T-helper 2 cell treated with Interferon-gamma antibody and Interleukin-4, amounts not matched to agents 5 μg/mL and 100 μg/mL, for 36 hours (primary cell): ENCODE data around the gene TTC27.
"Not testable (repeated sequence)": the region's sequence is repeated elsewhere in the genome, so short reads cannot be mapped to it uniquely, and the experiment has no call there.

Experiments
- DNase-seq: peaks from one replicate; pipeline ENCODE4 v3.0.0; 2021; ENCODE audit warnings: low spot score
- H3K27ac Mint-ChIP-seq: one replicate; pipeline ENCODE4 v1.8.0; 2021; ENCODE audit warnings: mild to moderate bottlenecking, mixed read lengths
- H3K27me3 Mint-ChIP-seq: one replicate; pipeline ENCODE4 v1.8.0; 2021; ENCODE audit warnings: low read depth, mixed read lengths
- H3K36me3 Mint-ChIP-seq: one replicate; pipeline ENCODE4 v1.8.0; 2021; ENCODE audit warnings: low read depth, mixed read lengths
- H3K4me1 Mint-ChIP-seq: one replicate; pipeline ENCODE4 v1.8.0; 2021; ENCODE audit warnings: low read depth, mixed read lengths
- H3K4me3 Mint-ChIP-seq: one replicate; pipeline ENCODE4 v1.8.0; 2022; ENCODE audit warnings: mild to moderate bottlenecking, moderate library complexity, mixed read lengths
- H3K9me3 Mint-ChIP-seq: one replicate; pipeline ENCODE4 v1.8.0; 2021; ENCODE audit warnings: mixed read lengths

Gene TTC27

GRCh38 chr2:32741575-32741974, 113.7 kb downstream of the TTC27 start:
- no peaks in the 10 kb centered on the region for H3K9me3 Mint-ChIP-seq
- H3K4me3 Mint-ChIP-seq, result no peak overlapping the region
- no peak for DNase-seq
- no peaks in the 10 kb centered on the region for H3K27me3 Mint-ChIP-seq
- peaks cover 21% of the 10 kb centered on the region for H3K36me3 Mint-ChIP-seq
- no peaks in the 10 kb centered on the region for H3K4me1 Mint-ChIP-seq
- H3K27ac Mint-ChIP-seq, result no peak overlapping the region

DNA sequence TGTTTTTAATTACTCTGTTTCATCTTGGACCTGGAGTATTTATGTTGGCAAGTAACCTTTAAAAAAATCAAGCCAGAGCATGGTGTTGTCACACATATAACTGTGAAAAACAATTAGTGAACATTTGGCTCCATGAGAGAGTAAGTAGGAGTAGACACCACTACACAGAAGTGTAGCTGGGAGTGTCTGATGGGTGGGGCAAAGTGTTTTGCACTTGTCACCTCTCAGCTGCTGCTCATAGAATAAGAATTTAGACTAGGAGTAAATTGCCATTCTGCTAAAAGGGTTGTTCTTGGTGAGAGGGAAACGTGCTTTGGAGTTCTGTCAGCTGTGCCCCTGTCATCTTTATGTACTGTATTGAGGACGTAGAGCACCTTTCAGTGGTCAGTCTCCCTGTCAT, 114.5 kb downstream of the TTC27 start:
- Mint-ChIP-seq H3K36me3 (peaks cover 17% of the 10 kb centered on the region), H3K27me3 (no peaks in the 10 kb centered on the region), H3K9me3 (no peaks in the 10 kb centered on the region), H3K4me3 (no peak overlapping the region), H3K27ac (no peak overlapping the region), H3K4me1 (no peaks in the 10 kb centered on the region)
- no peak for DNase-seq

DNA sequence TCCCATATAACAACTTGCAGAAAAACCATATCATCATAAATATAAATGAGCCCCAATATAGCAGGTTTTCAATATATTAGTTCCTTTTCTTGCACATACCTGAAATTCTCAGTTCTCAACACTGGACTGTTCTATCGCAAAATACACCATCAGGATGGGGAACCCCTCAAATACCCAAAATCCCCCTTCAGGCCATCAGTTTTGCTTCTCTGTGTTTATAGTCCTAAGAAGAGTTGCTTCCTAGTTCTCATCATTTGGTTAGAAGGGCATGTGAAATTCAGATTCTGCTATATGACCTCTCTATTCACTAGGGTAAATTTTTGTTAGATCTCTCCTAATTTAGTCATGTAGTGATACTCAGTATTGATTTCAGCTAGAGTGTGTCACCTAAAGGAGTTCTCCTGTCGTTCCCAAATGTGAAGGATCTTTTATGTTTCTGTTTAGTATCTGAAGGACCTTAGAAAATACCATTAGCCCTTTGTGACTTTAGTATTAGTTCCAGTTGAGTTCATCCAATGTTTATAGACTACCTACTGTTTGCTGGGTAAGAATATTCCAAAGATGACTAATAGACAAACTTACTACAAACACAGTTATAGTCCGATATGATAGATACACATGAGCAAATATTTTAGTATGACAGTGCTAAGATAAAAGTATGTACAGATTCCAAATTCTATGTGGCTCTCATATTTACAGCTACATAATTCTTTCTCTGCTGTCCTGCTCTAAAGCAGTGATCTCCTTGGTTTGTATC, 115.8 kb downstream of the TTC27 start:
- DNase-seq, result no peak
- Mint-ChIP-seq H3K9me3 (no peaks in the 10 kb centered on the region), H3K27ac (no peak overlapping the region), H3K36me3 (peaks cover 18% of the 10 kb centered on the region), H3K4me3 (no peak overlapping the region), H3K4me1 (no peaks in the 10 kb centered on the region), H3K27me3 (no peaks in the 10 kb centered on the region)

- no peak overlapping the region for H3K4me3 Mint-ChIP-seq
- peaks cover 25% of the 10 kb centered on the region for H3K36me3 Mint-ChIP-seq
- no peaks in the 10 kb centered on the region for H3K4me1 Mint-ChIP-seq
- DNase-seq, result no peak
- no peaks in the 10 kb centered on the region for H3K27me3 Mint-ChIP-seq
- no peaks in the 10 kb centered on the region for H3K9me3 Mint-ChIP-seq
- H3K27ac Mint-ChIP-seq, result no peak overlapping the region
These were observed 117.3 kb downstream of the TTC27 start for GRCh38 chr2:32745191-32745590.

DNA sequence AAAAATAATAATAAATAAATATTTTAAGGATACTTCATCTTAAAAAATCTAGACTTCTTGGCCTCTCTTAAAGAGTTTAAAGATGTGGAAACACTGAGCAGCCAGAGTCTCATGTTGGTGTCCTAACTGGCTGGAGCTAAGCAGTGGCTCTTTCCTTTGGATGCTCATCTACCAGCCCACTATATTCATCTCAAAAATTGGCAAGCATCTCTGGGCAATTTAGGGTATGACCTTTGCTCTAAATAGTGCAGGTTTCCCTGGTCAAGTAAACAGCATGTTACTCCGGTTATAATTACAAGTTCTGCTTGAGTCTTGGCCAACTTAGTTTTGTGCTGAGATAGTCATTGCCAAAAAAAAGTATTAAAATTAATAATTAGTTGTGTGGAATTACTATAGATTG, 117.8 kb downstream of the TTC27 start:
- Mint-ChIP-seq H3K4me3 (no peak overlapping the region), H3K9me3 (no peaks in the 10 kb centered on the region), H3K27ac (no peak overlapping the region), H3K4me1 (no peaks in the 10 kb centered on the region), H3K36me3 (peaks cover 27% of the 10 kb centered on the region), H3K27me3 (no peaks in the 10 kb centered on the region)
- no peak for DNase-seq

- no peaks in the 10 kb centered on the region for H3K27me3 Mint-ChIP-seq
- no peaks in the 10 kb centered on the region for H3K9me3 Mint-ChIP-seq
- no peak overlapping the region for H3K27ac Mint-ChIP-seq
- H3K4me3 Mint-ChIP-seq, result no peak overlapping the region
- DNase-seq, result no peak
- H3K36me3 Mint-ChIP-seq, result peaks cover 28% of the 10 kb centered on the region
- H3K4me1 Mint-ChIP-seq, result no peaks in the 10 kb centered on the region
These were observed 118.8 kb downstream of the TTC27 start for GRCh38 chr2:32746669-32747068.

GRCh38 chr2:32748158-32748557, 120.3 kb downstream of the TTC27 start:
- H3K27ac Mint-ChIP-seq, result no peak overlapping the region
- peaks cover 30% of the 10 kb centered on the region for H3K36me3 Mint-ChIP-seq
- no peak overlapping the region for H3K4me3 Mint-ChIP-seq
- no peak for DNase-seq
- no peaks in the 10 kb centered on the region for H3K27me3 Mint-ChIP-seq
- H3K9me3 Mint-ChIP-seq, result no peaks in the 10 kb centered on the region
- H3K4me1 Mint-ChIP-seq, result no peaks in the 10 kb centered on the region

DNA sequence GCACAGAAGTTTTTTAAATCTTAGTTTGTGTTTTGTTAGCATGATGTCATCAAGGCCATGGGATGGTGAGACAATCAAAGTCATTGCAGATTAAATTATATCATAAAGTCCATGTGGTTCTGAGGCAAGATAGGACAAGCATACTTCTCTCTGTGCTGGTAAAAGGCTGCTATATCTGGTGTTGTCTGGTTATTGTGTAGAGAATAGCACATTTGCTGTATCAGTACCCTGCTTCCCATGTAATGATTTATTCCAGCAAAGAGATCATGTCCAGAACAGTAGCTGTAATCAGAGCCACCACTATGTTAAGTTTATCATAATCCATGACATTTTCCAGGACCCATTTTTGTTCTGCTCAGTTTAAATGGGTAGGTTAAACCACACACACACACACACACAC, 123.0 kb downstream of the TTC27 start:
- peaks cover 25% of the 10 kb centered on the region for H3K36me3 Mint-ChIP-seq
- peaks cover 2% of the 10 kb centered on the region for H3K4me1 Mint-ChIP-seq
- H3K27me3 Mint-ChIP-seq, result no peaks in the 10 kb centered on the region
- DNase-seq, result no peak
- H3K27ac Mint-ChIP-seq, result no peak overlapping the region
- H3K9me3 Mint-ChIP-seq, result no peaks in the 10 kb centered on the region
- H3K4me3 Mint-ChIP-seq, result no peak overlapping the region

DNA sequence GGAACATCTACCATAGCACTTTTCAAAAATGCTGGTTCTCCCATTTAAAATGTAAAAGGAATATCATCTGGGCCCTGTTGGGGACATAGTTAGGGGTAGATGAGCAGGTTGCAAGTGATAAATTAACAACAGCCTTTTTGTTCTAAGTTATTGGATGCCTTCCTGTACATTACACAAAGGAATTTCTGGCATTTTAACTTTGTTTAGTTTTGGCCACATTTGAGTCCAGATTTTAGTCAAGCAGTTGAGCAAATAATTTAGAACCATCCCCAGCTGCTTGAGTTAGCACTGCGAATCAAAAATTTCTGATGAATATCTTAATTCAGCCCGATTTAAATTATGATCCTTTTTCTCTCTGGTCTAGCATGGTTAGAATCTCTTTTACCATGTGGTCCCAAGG, 124.4 kb downstream of the TTC27 start:
- peaks cover 20% of the 10 kb centered on the region for H3K36me3 Mint-ChIP-seq
- H3K27ac Mint-ChIP-seq, result no peak overlapping the region
- H3K4me3 Mint-ChIP-seq, result no peak overlapping the region

DNA sequence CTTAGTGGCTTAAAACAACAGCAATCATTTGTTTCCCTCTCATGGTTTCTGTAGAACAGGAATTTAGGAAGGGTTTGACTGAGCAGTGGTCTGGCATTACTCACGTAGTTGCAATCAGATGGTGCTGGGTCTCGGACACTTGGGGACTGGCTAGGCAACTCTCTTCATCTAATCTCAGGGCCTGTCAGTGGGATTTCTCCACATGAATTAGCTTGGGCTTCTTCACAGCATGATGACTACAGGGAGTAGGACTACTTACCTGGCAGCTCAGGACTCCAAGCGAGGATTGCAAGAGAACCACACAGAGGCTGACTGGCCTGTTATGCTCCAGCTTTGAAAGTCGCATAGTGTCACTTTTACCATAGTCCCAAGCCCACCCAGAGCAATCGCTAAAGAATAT, 125.1 kb downstream of the TTC27 start:
- Mint-ChIP-seq H3K4me3 (no peak overlapping the region), H3K4me1 (peaks cover 14% of the 10 kb centered on the region), H3K36me3 (peaks cover 20% of the 10 kb centered on the region), H3K27ac (no peak overlapping the region), H3K27me3 (no peaks in the 10 kb centered on the region), H3K9me3 (no peaks in the 10 kb centered on the region)
- DNase-seq, result no peak

More for the DNA sequence above, 124.4 kb downstream of the TTC27 start:
- H3K4me1 Mint-ChIP-seq, result peaks cover 12% of the 10 kb centered on the region
- no peaks in the 10 kb centered on the region for H3K9me3 Mint-ChIP-seq
- DNase-seq, result no peak
- no peaks in the 10 kb centered on the region for H3K27me3 Mint-ChIP-seq

DNA sequence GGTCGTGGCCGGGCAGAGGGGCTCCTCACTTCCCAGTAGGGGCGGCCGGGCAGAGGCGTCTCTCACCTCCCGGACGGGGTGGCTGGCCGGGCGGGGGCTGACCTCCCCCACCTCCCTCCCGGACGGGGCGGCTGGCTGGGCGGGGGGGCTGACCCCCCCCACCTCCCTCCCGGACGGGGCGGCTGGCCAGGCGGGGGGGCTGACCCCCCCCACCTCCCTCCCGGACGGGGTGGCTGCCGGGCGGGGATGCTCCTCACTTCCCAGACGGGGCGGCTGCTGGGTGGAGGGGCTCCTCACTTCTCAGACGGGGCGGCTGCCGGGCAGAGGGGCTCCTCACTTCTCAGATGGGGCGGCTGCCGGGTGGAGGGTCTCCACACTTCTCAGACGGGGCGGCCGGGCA, 126.8 kb downstream of the TTC27 start:
- H3K27ac Mint-ChIP-seq, H3K9me3 Mint-ChIP-seq, DNase-seq, H3K27me3 Mint-ChIP-seq, H3K4me3 Mint-ChIP-seq: not testable (repeated sequence)
- peaks cover 14% of the 10 kb centered on the region for H3K4me1 Mint-ChIP-seq
- peaks cover 18% of the 10 kb centered on the region for H3K36me3 Mint-ChIP-seq

DNA sequence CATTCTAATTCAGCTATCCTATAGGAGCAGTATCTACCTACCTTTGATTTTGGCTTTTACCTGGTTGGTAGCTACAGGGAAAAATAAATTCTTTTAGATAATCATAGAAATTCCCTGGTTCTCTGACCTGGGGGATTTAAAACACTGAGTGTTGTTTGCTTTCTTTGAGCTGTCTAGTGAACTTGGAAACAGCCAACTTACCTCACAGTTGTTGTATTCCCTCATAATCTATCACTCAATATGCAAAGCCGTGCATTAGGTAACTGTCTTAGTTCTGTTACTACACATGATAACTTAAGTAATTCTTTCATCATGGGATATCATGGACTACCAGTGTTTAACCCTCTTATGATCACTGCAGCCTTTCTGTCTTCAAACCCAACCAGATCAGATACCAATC, 127.8 kb downstream of the TTC27 start:
- Mint-ChIP-seq H3K4me3 (peak overlapping the region; percentile 78), H3K9me3 (no peaks in the 10 kb centered on the region), H3K27ac (peak overlapping the region; percentile 60), H3K27me3 (no peaks in the 10 kb centered on the region), H3K4me1 (peaks cover 14% of the 10 kb centered on the region), H3K36me3 (peaks cover 19% of the 10 kb centered on the region)
- no peak for DNase-seq

DNA sequence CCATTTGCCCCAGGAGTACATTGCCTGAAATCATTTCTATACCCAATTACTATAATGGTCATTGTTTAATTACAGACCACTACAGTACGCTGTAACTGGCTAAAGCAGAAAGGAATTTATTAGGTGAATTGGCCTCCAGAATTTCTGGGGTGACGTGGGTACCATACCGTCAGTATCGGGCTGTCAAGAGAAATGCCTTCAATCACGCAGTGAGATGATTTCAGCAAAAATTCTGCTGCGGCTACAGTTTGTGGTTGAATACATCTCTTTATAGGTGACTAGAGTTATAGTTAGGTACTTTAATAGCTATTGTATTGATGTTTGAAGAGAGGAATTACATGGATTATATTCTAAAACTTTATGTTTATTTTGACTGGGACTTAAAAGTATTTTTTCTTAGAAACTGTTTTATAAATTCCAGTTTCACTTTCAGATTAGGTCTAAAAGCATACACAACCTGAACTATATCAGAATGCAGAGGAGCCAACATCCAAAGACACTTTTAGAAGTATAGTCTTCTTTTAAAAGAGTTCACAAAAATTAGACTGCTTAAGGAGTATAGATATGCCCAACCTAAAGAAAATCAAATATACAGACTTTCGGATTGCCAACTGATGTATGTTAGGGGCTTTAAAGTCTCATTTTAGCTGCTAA, 128.4 kb downstream of the TTC27 start:
- DNase-seq, result no peak
- peaks cover 23% of the 10 kb centered on the region for H3K36me3 Mint-ChIP-seq
- no peaks in the 10 kb centered on the region for H3K9me3 Mint-ChIP-seq
- peak overlapping the region; percentile 60 for H3K27ac Mint-ChIP-seq
- H3K4me1 Mint-ChIP-seq, result peaks cover 14% of the 10 kb centered on the region
- H3K27me3 Mint-ChIP-seq, result no peaks in the 10 kb centered on the region
- H3K4me3 Mint-ChIP-seq, result peak overlapping the region; percentile 78

DNA sequence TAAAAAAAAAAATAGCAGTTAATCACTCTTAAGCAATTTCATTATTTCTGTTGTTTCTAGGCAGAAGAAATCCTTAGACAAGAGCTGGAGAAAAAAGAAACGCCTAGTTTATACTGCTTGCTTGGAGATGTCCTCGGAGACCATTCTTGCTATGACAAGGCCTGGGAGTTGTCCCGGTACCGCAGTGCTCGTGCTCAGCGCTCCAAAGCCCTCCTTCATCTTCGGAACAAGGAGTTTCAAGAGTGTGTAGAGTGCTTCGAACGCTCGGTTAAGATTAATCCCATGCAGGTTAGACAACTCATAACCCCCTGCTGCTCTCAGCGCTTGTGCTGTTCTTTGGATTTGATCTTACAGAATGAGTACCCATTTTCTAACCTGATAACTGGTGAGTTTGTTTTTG, 130.4 kb downstream of the TTC27 start:
- Mint-ChIP-seq H3K27ac (no peak overlapping the region), H3K27me3 (no peaks in the 10 kb centered on the region), H3K4me1 (peaks cover 14% of the 10 kb centered on the region), H3K36me3 (peaks cover 22% of the 10 kb centered on the region), H3K4me3 (no peak overlapping the region), H3K9me3 (no peaks in the 10 kb centered on the region)
- DNase-seq, result no peak

GRCh38 chr2:32760628-32761027, 132.8 kb downstream of the TTC27 start:
- no peak overlapping the region for H3K4me3 Mint-ChIP-seq
- H3K27me3 Mint-ChIP-seq, result no peaks in the 10 kb centered on the region
- peaks cover 21% of the 10 kb centered on the region for H3K36me3 Mint-ChIP-seq
- H3K27ac Mint-ChIP-seq, result no peak overlapping the region
- no peaks in the 10 kb centered on the region for H3K9me3 Mint-ChIP-seq
- peaks cover 14% of the 10 kb centered on the region for H3K4me1 Mint-ChIP-seq
- no peak for DNase-seq
